ENCODE measurements around the gene GATAD2B.

- no peak for TF ChIP-seq CTCF (conservative IDR thresholded peaks at IDR 0.05 in 1 of 2, IDR thresholded peaks at IDR 0.05 in 1 of 2; ENCODE audit: low read depth in 1 of 2, low read length in 2 of 2)
- TF ChIP-seq EZH2 (IDR thresholded peaks at IDR 0.05; ENCODE audit: low read length, missing control alignments), result no peak
Measured at GRCh38 chr1:153928245-153928644, 5.5 kb upstream of the GATAD2B start.

All from fibroblast of lung (primary cell).